Motor neuron (in vitro differentiated cells): ENCODE measurements around the gene LONRF2. TPM values are rescaled to one million over a fixed set of nuclear protein-coding genes. Genes with fewer than 3 reads are reported as not detected.

Source experiments
- ATAC-seq, 8 experiments: fragments of 200-7000 bp; cut with Tn5 transposase; replicated peaks in 6 of 8; 2 replicates each; pipeline ENCODE4 v1.8.0; 2021; ENCODE audit warnings: mild to moderate bottlenecking in 8 of 8, moderate library complexity in 8 of 8
- H3K27ac ChIP-seq, 2 donors: fragments of 250-450 bp; sonication (Bioruptor Pico); 2 replicates each; pipeline ENCODE4 v1.9.0; 2021; ENCODE audit warnings: antibody characterized with exemption in 2 of 2, mild to moderate bottlenecking in 2 of 2, moderate library complexity in 1 of 2
- H3K4me1 ChIP-seq, 2 donors: fragments of 250-450 bp; sonication (Bioruptor Pico); replicated peaks in 1 of 2; 2 replicates each; pipeline ENCODE4 v1.6.1; 2021; ENCODE audit warnings: antibody characterized with exemption in 2 of 2, mild to moderate bottlenecking in 2 of 2, moderate library complexity in 1 of 2
- H3K4me3 ChIP-seq, 5 donors: fragments of 250-450 bp; sonication (Bioruptor Pico); 2 replicates each; pipeline ENCODE4 v1.9.0; 2021; ENCODE audit warnings: antibody characterized with exemption in 5 of 5, mild to moderate bottlenecking in 5 of 5, moderate library complexity in 4 of 5
- WGBS, 10 experiments: fragments of 450-650 bp; shearing (Covaris generic); methylation state at CpG; one replicate each; pipeline ENCODE4 v1.0.0; 2022; 5-methylcytosine and 5-hydroxymethylcytosine counted together
- in situ Hi-C, 9 experiments: fragments of 400-800 bp; cut with MboI; loops; one replicate each; pipeline ENCODE4 v1.15.0; 2021; ENCODE audit warnings: low sequenced_read_pairs in 9 of 9, low pct_unique_long_range_greater_than_20kb in 2 of 9; ENCODE audit not compliant: unreplicated experiment in 9 of 9
- total RNA-seq, 8 experiments: library from RNA; unstranded; fragments of 300-600 nt; gene quantifications; 2 replicates each; pipeline versions ENCODE4 v1.2.3 to v1.2.4, GENCODE V29; 2022

Gene LONRF2
- total RNA-seq, 8 experiments from 2014 or later = 0.10 to 50.5 (median 9.2) TPM

DNA sequence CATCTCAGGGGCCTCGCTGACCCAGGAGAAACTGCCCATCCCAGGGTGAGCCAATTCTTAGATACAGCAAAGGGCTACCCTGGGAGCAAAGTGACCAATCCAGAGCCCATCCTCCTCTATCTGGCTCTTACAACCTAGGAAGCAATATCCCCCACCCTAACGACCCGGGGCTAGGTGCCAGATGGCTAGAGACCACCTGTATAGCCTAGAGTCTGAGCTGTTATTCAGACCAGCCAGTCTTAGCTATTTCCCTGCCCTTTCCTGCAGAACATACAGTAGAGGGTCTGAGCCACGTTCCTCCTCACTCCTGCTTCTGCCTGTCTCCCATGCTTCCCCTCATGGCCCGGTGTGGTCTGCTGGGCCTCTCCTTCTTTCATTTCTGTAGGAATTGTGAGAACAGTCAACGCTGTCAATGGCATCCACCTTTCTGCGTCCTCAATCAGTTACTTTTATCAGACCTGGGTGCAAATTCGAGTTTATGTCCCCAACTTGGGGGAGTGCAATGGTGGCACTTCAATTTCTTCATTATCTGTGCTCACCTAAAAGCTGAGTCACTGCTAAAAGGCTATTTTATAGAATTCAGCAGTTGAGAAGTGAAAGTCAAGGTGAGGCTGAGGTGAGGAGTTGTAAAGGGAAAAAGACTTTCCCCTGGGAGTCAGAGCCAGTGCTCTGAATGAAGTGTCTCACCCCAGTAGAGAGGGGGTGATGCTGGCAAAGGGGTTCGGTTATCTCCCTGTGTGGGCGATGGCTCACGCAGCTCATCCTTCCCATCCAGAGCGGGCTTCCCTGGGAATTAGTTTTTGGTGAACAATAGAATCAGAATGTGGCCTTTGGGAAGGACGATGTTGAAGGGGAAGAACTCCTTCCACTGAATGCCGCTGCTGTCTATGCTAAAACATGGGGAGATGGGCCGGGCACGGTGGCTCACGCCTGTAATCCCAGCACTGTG lies 42.4 kb downstream of the LONRF2 start:
- in situ Hi-C loops = no loop called here
- ATAC-seq = no peak
- Histone ChIP-seq H3K4me1 (peaks cover 20 to 23% of the 10 kb centered on the region in 2 donors), H3K27ac (no peak overlapping the region), H3K4me3 (no peak overlapping the region)
- 50 to 100% (median 91%) methylated on average over 1 to 14 of the region's 17 CpGs for WGBS, 10 experiments

DNA sequence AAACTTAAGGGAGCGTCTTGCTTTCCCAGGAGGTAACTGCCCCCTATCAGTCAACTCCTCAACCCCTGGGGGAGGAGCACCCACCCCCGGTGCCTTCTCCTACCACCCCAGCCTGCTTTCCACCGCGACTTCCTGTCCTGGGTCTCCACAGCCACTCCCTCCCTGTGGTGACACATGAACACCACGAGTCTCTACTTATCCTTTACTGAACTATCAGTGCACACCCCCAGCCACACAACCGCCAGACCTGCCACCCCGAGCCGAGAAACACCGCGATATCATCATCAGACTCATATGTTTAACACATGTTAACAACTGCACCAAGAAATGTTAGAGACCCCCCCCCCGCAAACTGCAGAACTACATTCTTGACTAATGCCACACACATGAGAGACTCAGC lies 43.3 kb downstream of the LONRF2 start:
- Histone ChIP-seq H3K4me1 (peaks cover 15 to 19% of the 10 kb centered on the region in 2 donors), H3K4me3 (no peak overlapping the region), H3K27ac (no peak overlapping the region)
- ATAC-seq = no peak
- 0 to 100% (median 84%) methylated on average over 1 to 5 of the region's 11 CpGs; no CpG with 5 or more reads in 5 of the 10 experiments for WGBS, 10 experiments
- in situ Hi-C loops = no loop called here

DNA sequence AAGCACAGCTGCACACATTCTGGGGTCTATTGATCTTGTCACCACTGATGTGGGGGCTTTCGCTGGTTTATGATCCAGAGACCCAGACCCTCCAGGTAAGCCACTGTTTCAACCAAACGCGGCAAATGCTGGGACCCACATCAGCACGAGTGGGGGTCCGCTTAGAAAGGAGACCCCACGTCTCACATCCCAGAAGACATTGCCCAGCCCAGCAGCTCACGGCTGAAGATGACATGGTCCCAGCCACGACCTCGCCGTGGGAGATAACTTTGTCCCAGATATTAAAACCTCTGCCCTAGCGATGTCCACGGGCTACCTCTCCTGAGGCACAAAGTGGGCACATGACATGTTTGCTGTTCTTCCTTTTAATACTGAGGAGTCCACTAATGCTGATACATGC lies 43.8 kb downstream of the LONRF2 start:
- in situ Hi-C loops = no loop called here
- Histone ChIP-seq H3K4me3 (no peak overlapping the region), H3K27ac (no peak overlapping the region), H3K4me1 (peaks cover 13 to 14% of the 10 kb centered on the region in 2 donors)
- ATAC-seq = no peak
- 80 to 100% (median 97%) methylated on average over 1 to 7 of the region's 12 CpGs; no CpG with 5 or more reads in 3 of the 10 experiments for WGBS, 10 experiments

DNA sequence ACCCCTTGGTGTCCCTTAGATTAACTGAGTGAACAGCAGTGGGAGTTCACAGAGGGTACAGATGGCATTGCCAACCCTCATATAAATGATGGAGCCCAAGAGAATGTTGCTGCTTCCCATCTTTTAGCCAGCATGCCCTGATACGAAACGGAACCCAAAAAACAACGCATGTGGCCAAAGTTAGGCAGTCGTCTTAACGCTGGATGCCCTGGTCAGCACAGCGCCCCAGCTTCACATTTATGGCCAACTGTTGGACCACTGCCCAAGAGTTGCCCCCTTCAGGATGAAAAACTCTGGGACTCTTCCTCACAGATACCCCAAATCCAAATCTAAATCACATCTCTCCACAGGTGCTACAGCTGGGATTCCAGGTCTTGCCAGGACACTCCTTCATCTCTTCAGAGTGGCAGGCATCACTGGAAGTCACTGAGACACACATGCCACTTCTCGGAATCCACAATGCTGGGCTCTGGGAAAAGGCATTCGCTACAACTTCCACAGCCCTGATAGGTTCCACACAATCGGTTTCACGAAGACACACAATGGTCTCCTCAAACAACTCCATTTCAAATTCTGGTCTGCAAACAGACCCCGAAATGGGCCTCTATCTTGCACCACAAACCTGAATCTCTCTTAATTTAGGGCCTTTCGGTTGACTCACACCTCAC lies 44.6 kb downstream of the LONRF2 start:
- 68 to 98% (median 92%) methylated on average over 1 to 11 of the region's 12 CpGs; no CpG with 5 or more reads in 4 of the 10 experiments for WGBS, 10 experiments
- in situ Hi-C loops = no loop called here
- Histone ChIP-seq H3K27ac (no peak overlapping the region), H3K4me1 (peaks cover 13 to 14% of the 10 kb centered on the region in 2 donors), H3K4me3 (no peak overlapping the region)
- no peak for ATAC-seq

DNA sequence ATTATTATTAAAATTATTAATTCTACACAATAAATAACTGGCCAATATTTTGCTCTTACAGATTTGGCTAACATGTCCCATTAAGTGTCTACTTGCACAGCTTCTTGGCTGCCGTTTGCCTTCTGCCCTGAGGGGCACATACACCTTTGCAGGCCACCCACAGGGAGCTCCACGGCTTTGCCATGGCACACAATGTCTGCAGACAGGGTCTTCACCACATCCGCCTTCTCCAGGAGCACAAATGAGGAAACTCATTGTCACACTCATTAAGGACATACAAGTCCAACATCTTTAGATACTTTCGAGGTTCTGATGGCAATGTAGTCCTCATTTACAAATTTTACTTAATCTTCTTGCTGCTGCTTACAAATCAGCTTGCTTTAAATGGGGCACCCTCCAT lies 45.6 kb downstream of the LONRF2 start:
- WGBS, 10 experiments = 28 to 100% (median 47%) methylated on average over 1 to 4 of the region's 4 CpGs; no CpG with 5 or more reads in 4 of the 10 experiments
- in situ Hi-C loops = no loop called here
- no peak for ATAC-seq
- H3K4me1 ChIP-seq = peaks cover 6 to 8% of the 10 kb centered on the region in 2 donors
- no peak overlapping the region for H3K4me3 ChIP-seq
- no peak overlapping the region for H3K27ac ChIP-seq

DNA sequence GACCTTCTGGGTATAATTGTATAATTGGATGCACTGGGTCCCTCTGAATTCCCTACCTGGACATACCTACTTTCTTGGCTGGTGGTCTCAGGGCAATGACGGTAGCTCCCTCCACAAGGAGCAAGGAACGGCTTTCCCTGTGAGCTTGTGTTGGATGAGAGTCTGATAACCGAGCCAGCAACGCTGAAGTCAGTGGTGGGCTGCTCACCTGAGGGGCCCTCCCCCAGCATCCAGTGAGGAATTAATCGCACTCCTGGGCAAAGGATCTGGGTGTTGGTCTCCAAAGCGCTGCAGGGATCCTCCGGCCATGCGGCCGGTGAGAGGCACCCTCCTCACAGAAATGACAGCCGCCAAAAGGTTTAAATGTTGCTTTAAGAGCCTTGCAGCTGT lies 47.1 kb downstream of the LONRF2 start:
- Histone ChIP-seq H3K4me3 (no peak overlapping the region), H3K27ac (no peak overlapping the region), H3K4me1 (peaks cover 0 to 4% of the 10 kb centered on the region in 2 donors)
- 60 to 100% (median 80%) methylated on average over 1 to 5 of the region's 10 CpGs; no CpG with 5 or more reads in 3 of the 10 experiments for WGBS, 10 experiments
- in situ Hi-C loops = no loop called here
- no peak for ATAC-seq

DNA sequence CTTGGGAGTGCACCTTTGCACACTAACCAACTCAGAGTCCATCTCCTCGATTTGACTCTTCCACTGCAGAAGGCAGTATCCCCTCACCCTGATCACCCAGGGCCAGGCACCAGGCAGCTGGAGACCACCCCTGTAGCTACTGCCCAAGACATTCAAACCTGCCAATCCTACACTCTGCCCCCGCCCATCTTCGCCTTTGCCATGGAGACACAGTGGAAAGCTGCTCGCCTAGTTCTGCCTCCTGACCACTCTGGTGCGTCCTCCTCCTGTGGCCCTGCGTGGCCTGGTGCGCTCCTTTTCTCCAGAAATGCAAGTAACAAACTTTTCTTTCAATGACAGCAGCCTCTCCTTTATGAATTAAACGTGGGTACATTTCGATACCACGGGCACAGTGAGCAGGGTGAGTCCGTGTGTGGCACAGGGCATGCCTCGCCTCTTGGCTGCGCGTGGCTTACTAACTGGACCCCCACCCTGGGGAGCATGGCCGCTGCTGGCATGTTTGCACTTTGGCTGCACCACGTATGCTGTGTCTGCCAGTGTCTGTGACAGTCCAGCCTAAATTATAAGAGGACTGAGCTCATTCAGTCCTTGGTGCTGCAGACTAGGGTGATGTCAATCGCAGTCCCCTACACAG lies 47.6 kb downstream of the LONRF2 start:
- in situ Hi-C loops = loop anchor here in 6 of 9 experiments (25.0 kb wide), 2 partner anchors 113 to 712 kb away; no protein-coding TSS in a partner anchor

DNA sequence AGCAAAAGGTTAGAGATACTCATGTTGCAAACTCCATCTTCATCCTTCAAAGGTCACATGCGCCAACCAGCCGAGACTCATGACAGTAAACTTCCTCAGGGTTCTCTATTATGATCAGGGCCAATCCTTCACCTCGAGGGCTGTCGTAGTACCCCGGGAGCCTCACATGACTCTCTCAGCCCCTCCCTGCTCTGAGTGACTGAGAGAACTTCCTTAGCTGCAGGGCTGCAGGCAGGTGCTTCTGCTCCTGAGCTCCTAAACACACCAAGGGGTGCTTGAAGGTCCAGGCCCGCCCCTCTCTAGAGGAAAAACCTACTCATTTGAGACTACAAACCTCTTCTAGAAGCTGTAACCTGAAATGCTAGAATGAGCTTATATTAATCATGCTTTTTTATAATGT lies 48.2 kb downstream of the LONRF2 start:
- H3K27ac ChIP-seq = no peak overlapping the region
- peaks cover 0 to 4% of the 10 kb centered on the region in 2 donors for H3K4me1 ChIP-seq
- H3K4me3 ChIP-seq = no peak overlapping the region
- 49 to 94% (median 61%) methylated on average over 1 to 5 of the region's 6 CpGs; no CpG with 5 or more reads in 4 of the 10 experiments for WGBS, 10 experiments
- ATAC-seq = peak in 3 of 8 experiments; percentile 43 to 64 (median 58)
- in situ Hi-C loops = loop anchor here in 6 of 9 experiments (25.0 kb wide), 2 partner anchors 113 to 712 kb away; no protein-coding TSS in a partner anchor

More for the DNA sequence above, 47.6 kb downstream of the LONRF2 start:
- WGBS, 10 experiments = 55 to 100% (median 87%) methylated on average over 1 to 13 of the region's 17 CpGs; no CpG with 5 or more reads in 3 of the 10 experiments
- peaks cover 0 to 4% of the 10 kb centered on the region in 2 donors for H3K4me1 ChIP-seq
- peak in 1 of 8 experiments; percentile 70 for ATAC-seq
- H3K4me3 ChIP-seq = no peak overlapping the region
- H3K27ac ChIP-seq = no peak overlapping the region

DNA sequence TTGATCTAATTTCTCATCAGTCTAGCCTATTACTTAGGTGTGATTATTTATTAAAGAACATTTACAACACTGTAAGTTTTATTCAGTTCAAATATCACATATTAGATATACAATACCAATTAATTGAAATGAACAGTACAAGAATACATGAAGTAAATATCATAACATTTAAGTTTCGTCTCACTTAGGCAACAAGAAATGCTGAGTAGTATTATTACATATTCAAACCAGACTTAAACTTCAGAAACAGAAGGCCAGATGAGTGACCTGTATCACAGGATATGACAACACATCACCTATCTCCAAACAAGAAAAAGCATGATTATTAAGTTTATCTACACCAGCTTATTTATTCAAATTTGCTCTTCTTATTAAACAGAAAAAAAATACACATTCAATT lies 48.9 kb downstream of the LONRF2 start:
- 0 to 100% (median 100%) methylated on average over 1 of the region's 1 CpG for WGBS, 10 experiments
- no peak for ATAC-seq
- peaks cover 2 to 4% of the 10 kb centered on the region in 2 donors for H3K4me1 ChIP-seq
- H3K4me3 ChIP-seq = no peak overlapping the region
- in situ Hi-C loops = loop anchor here in 6 of 9 experiments (25.0 kb wide), 2 partner anchors 114 to 711 kb away; no protein-coding TSS in a partner anchor
- H3K27ac ChIP-seq = no peak overlapping the region

DNA sequence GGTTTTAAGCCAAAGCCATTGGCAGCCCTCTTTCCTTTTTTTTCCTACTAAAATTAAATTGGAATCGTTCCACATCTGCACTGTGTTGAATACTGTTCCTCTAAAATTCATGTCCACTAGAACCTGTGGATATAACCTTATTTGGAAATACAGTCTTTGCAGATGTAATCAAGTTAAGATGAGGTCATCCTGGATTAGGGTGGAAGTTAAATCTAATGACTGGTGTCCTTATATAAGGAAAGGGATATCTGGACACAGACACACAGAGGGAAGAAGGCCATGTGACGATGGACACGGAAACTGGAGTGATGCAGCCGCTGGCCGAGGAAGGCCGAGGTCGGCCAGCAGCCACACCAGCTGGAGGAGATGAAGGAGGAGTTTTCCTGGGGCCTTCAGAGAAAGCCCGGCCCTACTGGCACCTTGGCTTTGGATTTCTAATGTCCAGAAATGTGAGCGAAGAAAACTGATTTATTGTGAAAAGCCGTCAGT lies 49.4 kb downstream of the LONRF2 start:
- peak in 2 of 8 experiments; percentile 33 to 53 for ATAC-seq
- Histone ChIP-seq H3K4me1 (peaks cover 4 to 7% of the 10 kb centered on the region in 2 donors), H3K4me3 (no peak overlapping the region), H3K27ac (no peak overlapping the region)
- 0 to 100% (median 89%) methylated on average over 1 to 7 of the region's 10 CpGs for WGBS, 10 experiments
- in situ Hi-C loops = loop anchor here in 6 of 9 experiments (25.0 kb wide), 2 partner anchors 114 to 711 kb away; no protein-coding TSS in a partner anchor

DNA sequence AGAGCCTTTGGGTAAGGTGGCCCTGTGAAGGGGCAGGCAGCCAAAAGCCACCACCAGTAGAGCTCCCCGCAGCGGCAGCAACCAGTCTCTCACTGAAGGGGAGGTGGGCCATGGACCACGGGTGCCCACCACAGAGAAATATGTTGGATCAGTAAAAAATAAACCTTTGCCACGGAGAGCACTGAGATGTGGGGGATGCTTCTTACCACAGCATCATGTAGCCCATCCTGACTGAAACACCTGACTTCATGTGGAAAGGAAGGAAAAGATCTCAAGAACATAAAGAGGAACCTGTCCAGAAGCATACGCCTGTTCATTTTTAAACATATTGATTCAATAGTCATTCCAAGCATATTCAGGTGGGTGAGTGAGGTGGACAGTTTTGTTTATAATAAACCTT lies 51.1 kb downstream of the LONRF2 start:
- ATAC-seq = no peak
- Histone ChIP-seq H3K4me3 (no peak overlapping the region), H3K4me1 (peaks cover 4 to 14% of the 10 kb centered on the region in 2 donors), H3K27ac (no peak overlapping the region)
- WGBS, 10 experiments = 83 to 100% (median 92%) methylated on average over 1 to 3 of the region's 5 CpGs; no CpG with 5 or more reads in 5 of the 10 experiments
- in situ Hi-C loops = loop anchor here in 6 of 9 experiments (25.0 kb wide), 2 partner anchors 116 to 709 kb away; no protein-coding TSS in a partner anchor
